Psoas muscle (tissue), 8 donors: ENCODE measurements around the gene FOXL1. TPM values are rescaled to one million over a fixed set of nuclear protein-coding genes. Genes with fewer than 3 reads are reported as not detected.

Source experiments
- ATAC-seq, 4 donors: fragments of 200-7000 bp; cut with Tn5 transposase; one replicate each; pipeline ENCODE4 v1.9.1; 2020; ENCODE audit warnings: moderate library complexity in 3 of 4, mild to moderate bottlenecking in 2 of 4
- DNase-seq, 2 donors: peaks; one replicate each; pipeline ENCODE4 v3.0.0-alpha.2; 2020
- H3K27ac ChIP-seq: fragments of 200-600 bp; one replicate; pipeline ENCODE4 v1.8.0; 2022
- H3K27me3 ChIP-seq, 3 donors: fragments of 200-600 bp in 1 of 3; one replicate each; pipeline versions ENCODE4 v1.6.1 to v1.8.0; 2013 to 2022; ENCODE audit warnings: low read length in 2 of 3, mild to moderate bottlenecking in 2 of 3, moderate library complexity in 1 of 3; ENCODE audit not compliant: insufficient read depth in 3 of 3
- H3K36me3 ChIP-seq, 2 donors: fragments of 200-600 bp in 1 of 2; one replicate each; pipeline versions ENCODE4 v1.6.1 to v1.8.0; 2013 to 2022; ENCODE audit warnings: low read depth in 1 of 2, mild to moderate bottlenecking in 1 of 2, moderate library complexity in 1 of 2; ENCODE audit not compliant: insufficient read depth in 1 of 2
- H3K4me1 ChIP-seq: fragments of 200-600 bp; one replicate; pipeline ENCODE4 v1.8.0; 2022
- H3K4me3 ChIP-seq: fragments of 200-600 bp; one replicate; pipeline ENCODE4 v1.8.0; 2022; ENCODE audit warnings: mild to moderate bottlenecking
- H3K9me3 ChIP-seq: fragments of 200-600 bp; one replicate; pipeline ENCODE4 v1.8.0; 2022
- CTCF ChIP-seq: fragments of 200-600 bp; IDR thresholded peaks from one replicate; pipeline ENCODE4 v1.8.0; 2022; ENCODE audit warnings: antibody characterized with exemption
- WGBS, 3 donors: extraction: QIAGEN DNeasy Blood & Tissue Kit; methylation state at CpG; one replicate each; pipeline versions ENCODE4 v1.1.6 to v1.1.7; 2013; 5-methylcytosine and 5-hydroxymethylcytosine counted together
- intact Hi-C, 2 donors: fragments of 100-400 bp; cut with DNase I; formaldehyde crosslinking; loops; one replicate each; pipeline versions ENCODE4 v1.11.0 to v1.14.2; 2022
- polyA plus RNA-seq, 3 donors: library from polyadenylated mRNA; stranded (reverse); fragments of 200-250 nt; gene quantifications; one replicate each; pipeline ENCODE4 v1.2.3, GENCODE V29; 2013
- total RNA-seq, 4 donors: library from RNA; stranded (reverse); fragmentation: NEBNext Ultra II Directional in 2 of 4; extraction: Animal tissue kit (Norgen Biotek cat#: 25700) in 2 of 4; gene quantifications; one replicate each; pipeline versions ENCODE4 v1.2.1 to v1.2.4, GENCODE V29; 2021 to 2023
- donor health status: healthy with polysubstance abuse.
- donor health status: DM: no; HTN: no; CAD: no; lungs with moderate emphysema.
- donor health status: Bipolar disorder and iron deficiency.
- donor health status: healthy.
- donor health status: DM: yes; HTN: yes; CAD: no.
- donor health status: DM: no; HTN: no; CAD: no.
- donor health status: DM: no; HTN: no; CAD: no.
- donor health status: DM: yes; HTN: yes; CAD: no.

The FOXL1 gene
- total and polyA plus RNA-seq, 7 donors, result 0.12 to 1.3 (median 0.22) TPM

- no peak overlapping the region for H3K27ac ChIP-seq
- no peak for TF ChIP-seq CTCF
- DNase-seq (no peak), ATAC-seq (no peak)
- 67 to 84% (median 71%) methylated on average over 7 of the region's 7 CpGs for WGBS, 3 donors
- peaks cover 0 to 8% (median 0%) of the 10 kb centered on the region in 3 donors for H3K27me3 ChIP-seq
- H3K4me1 ChIP-seq, result no peaks in the 10 kb centered on the region
- intact Hi-C loops, result no loop called here
- no peak overlapping the region for H3K4me3 ChIP-seq
- no peaks in the 10 kb centered on the region for H3K9me3 ChIP-seq
- H3K36me3 ChIP-seq, result no peaks in the 10 kb centered on the region
These were observed 47.5 kb downstream of the FOXL1 start for GRCh38 chr16:86625821-86626220.

GRCh38 chr16:86626284-86626683, 47.9 kb downstream of the FOXL1 start:
- Histone ChIP-seq H3K36me3 (no peaks in the 10 kb centered on the region), H3K27me3 (peaks cover 0 to 8% (median 0%) of the 10 kb centered on the region in 3 donors), H3K4me1 (no peaks in the 10 kb centered on the region), H3K4me3 (no peak overlapping the region), H3K9me3 (no peaks in the 10 kb centered on the region), H3K27ac (no peak overlapping the region)
- intact Hi-C loops, result no loop called here
- no peak for TF ChIP-seq CTCF
- no peak for DNase-seq
- WGBS, 3 donors, result 71 to 74% (median 74%) methylated on average over 12 of the region's 12 CpGs
- peak in 1 of 4 donors; percentile 31 for ATAC-seq

GRCh38 chr16:86626966-86627365, 48.6 kb downstream of the FOXL1 start:
- H3K27me3 ChIP-seq, result peaks cover 0 to 8% (median 0%) of the 10 kb centered on the region in 3 donors
- no peak overlapping the region for H3K27ac ChIP-seq
- DNase-seq (no peak), ATAC-seq (no peak)
- H3K9me3 ChIP-seq, result no peaks in the 10 kb centered on the region
- WGBS, 3 donors, result 92 to 94% (median 92%) methylated on average over 8 of the region's 8 CpGs
- TF ChIP-seq CTCF, result no peak
- H3K4me3 ChIP-seq, result no peak overlapping the region
- intact Hi-C loops, result no loop called here
- no peaks in the 10 kb centered on the region for H3K36me3 ChIP-seq
- H3K4me1 ChIP-seq, result no peaks in the 10 kb centered on the region

- no peak overlapping the region for H3K4me3 ChIP-seq
- no peaks in the 10 kb centered on the region for H3K9me3 ChIP-seq
- 68 to 75% (median 74%) methylated on average over 5 of the region's 5 CpGs for WGBS, 3 donors
- intact Hi-C loops, result no loop called here
- no peaks in the 10 kb centered on the region for H3K36me3 ChIP-seq
- peaks cover 0 to 8% (median 0%) of the 10 kb centered on the region in 3 donors for H3K27me3 ChIP-seq
- DNase-seq (no peak), ATAC-seq (no peak)
- no peak overlapping the region for H3K27ac ChIP-seq
- H3K4me1 ChIP-seq, result no peaks in the 10 kb centered on the region
- TF ChIP-seq CTCF, result no peak
These were observed 50.3 kb downstream of the FOXL1 start for GRCh38 chr16:86628614-86629013.

GRCh38 chr16:86630471-86630870, 52.1 kb downstream of the FOXL1 start:
- peak in 3 of 4 donors; percentile 30 to 68 (median 35) for ATAC-seq
- TF ChIP-seq CTCF, result no peak

More at GRCh38 chr16:86630471-86630870, 52.1 kb downstream of the FOXL1 start:
- WGBS, 3 donors, result 69 to 71% (median 70%) methylated on average over 13 of the region's 13 CpGs
- DNase-seq, result peak in 1 of 2 donors; percentile 41
- Histone ChIP-seq H3K4me1 (no peaks in the 10 kb centered on the region), H3K27ac (no peak overlapping the region), H3K9me3 (no peaks in the 10 kb centered on the region), H3K36me3 (no peaks in the 10 kb centered on the region), H3K4me3 (no peak overlapping the region), H3K27me3 (no peaks in the 10 kb centered on the region)
- intact Hi-C loops, result no loop called here
